Keratinocyte (primary cell): ENCODE measurements around the gene RANBP10. TPM values are rescaled to one million over a fixed set of nuclear protein-coding genes. Genes with fewer than 3 reads are reported as not detected.

Experiments used
- DNase-seq: peaks from one replicate; pipeline ENCODE4 v3.0.0-alpha.2; 2011; ENCODE audit warnings: low read depth, missing footprints, low spot score
- FAIRE-seq: peaks from 2 replicates; lab custom pipeline; 2011; peaks lifted over from hg19 to GRCh38; lab: Jason Lieb, UNC
- H2AFZ ChIP-seq: 2 replicates; pipeline ENCODE4 v1.6.0; 2012; ENCODE audit warnings: low read length, control low read depth, inconsistent platforms; ENCODE audit not compliant: control insufficient read depth
- H3K27ac ChIP-seq: 2 replicates; pipeline ENCODE4 v1.5.1; 2011; ENCODE audit warnings: low read length; ENCODE audit not compliant: control insufficient read depth, insufficient read depth
- H3K27me3 ChIP-seq: 3 replicates; pipeline ENCODE4 v1.6.0; 2011; ENCODE audit warnings: low read length; ENCODE audit not compliant: control insufficient read depth, insufficient read depth; ENCODE audit errors: extremely low read depth
- H3K36me3 ChIP-seq, 2 experiments: 2 replicates in 1 of 2; 3 replicates in 1 of 2; pipeline ENCODE4 v1.5.1; 2011; ENCODE audit warnings: low read length in 2 of 2, mild to moderate bottlenecking in 1 of 2; ENCODE audit not compliant: control insufficient read depth in 2 of 2, insufficient read depth in 2 of 2; ENCODE audit errors: extremely low read depth in 1 of 2
- H3K4me1 ChIP-seq: 3 replicates; pipeline ENCODE4 v1.5.1; 2011; ENCODE audit warnings: low read length; ENCODE audit not compliant: control insufficient read depth, insufficient read depth; ENCODE audit errors: extremely low read depth
- H3K4me2 ChIP-seq: 3 replicates; pipeline ENCODE4 v1.6.0; 2011; ENCODE audit warnings: low read depth, low read length; ENCODE audit not compliant: control insufficient read depth, insufficient read depth; ENCODE audit errors: extremely low read depth
- H3K4me3 ChIP-seq, 3 experiments: fragments of 200-600 bp in 1 of 3; sonication (generic) in 1 of 3; 2 replicates in 2 of 3; 3 replicates in 1 of 3; pipeline ENCODE4 v1.5.1; 2011 to 2016; ENCODE audit warnings: low read length in 3 of 3, mild to moderate bottlenecking in 3 of 3, control low read depth in 2 of 3, inconsistent platforms in 1 of 3, low read depth in 1 of 3, mixed read lengths in 1 of 3, mixed run types in 1 of 3, moderate library complexity in 1 of 3; ENCODE audit not compliant: control insufficient read depth in 2 of 3, insufficient read depth in 2 of 3; ENCODE audit errors: extremely low read depth in 1 of 3
- H3K79me2 ChIP-seq: 2 replicates; pipeline ENCODE4 v1.6.0; 2012; ENCODE audit warnings: low read length; ENCODE audit not compliant: control insufficient read depth, insufficient read depth
- H3K9ac ChIP-seq: 3 replicates; pipeline ENCODE4 v1.6.0; 2011; ENCODE audit warnings: low read length; ENCODE audit not compliant: control insufficient read depth, insufficient read depth; ENCODE audit errors: extremely low read depth
- H3K9me1 ChIP-seq: 3 replicates; pipeline ENCODE4 v1.6.0; 2011; ENCODE audit warnings: low read length; ENCODE audit not compliant: control insufficient read depth, insufficient read depth; ENCODE audit errors: extremely low read depth
- H3K9me3 ChIP-seq: 2 replicates; pipeline ENCODE4 v1.5.1; 2012; ENCODE audit warnings: low read depth, low read length; ENCODE audit not compliant: control insufficient read depth
- H4K20me1 ChIP-seq: 3 replicates; pipeline ENCODE4 v1.6.0; 2011; ENCODE audit warnings: low read length; ENCODE audit not compliant: control insufficient read depth, insufficient read depth; ENCODE audit errors: extremely low read depth
- CTCF ChIP-seq, 3 experiments: IDR thresholded peaks in 1 of 3; conservative IDR thresholded peaks in 1 of 3; optimal IDR thresholded peaks in 1 of 3; 2 replicates in 2 of 3; 3 replicates in 1 of 3; pipeline versions ENCODE3 to v1.5.1; 2011; ENCODE audit warnings: low read length in 3 of 3, mild to moderate bottlenecking in 3 of 3, moderate library complexity in 2 of 3, control low read depth in 1 of 3, inconsistent platforms in 1 of 3; ENCODE audit not compliant: insufficient read depth in 2 of 3; ENCODE audit errors: extremely low read depth in 1 of 3
- EZH2 ChIP-seq: IDR thresholded peaks from one replicate; pipeline ENCODE4 v1.6.1; 2012; ENCODE audit warnings: inconsistent platforms, mild to moderate bottlenecking, low read length, moderate library complexity
- dilution Hi-C: fragments of 300-500 bp; cut with MboI; formaldehyde crosslinking; loops from one replicate; pipeline ENCODE4 v1.7.0; 2020; ENCODE audit warnings: low sequenced_read_pairs; ENCODE audit not compliant: extremely low pct_ligation_motif_present
- polyA plus RNA-seq, 5 experiments: library from polyadenylated mRNA; depleted of rRNA in 3 of 5; stranded (reverse) in 3 of 5; stranded (forward) in 1 of 5; unstranded in 1 of 5; fragments of >200 nt; gene quantifications; 1 replicate in 1 of 5; 2 replicates in 3 of 5; 3 replicates in 1 of 5; pipeline versions ENCODE4 v1.2.1 to v1.2.3, GENCODE V29; 2011 to 2012; ENCODE audit warnings: missing spikeins in 2 of 5, low read depth in 1 of 5, low replicate concordance in 1 of 5

The RANBP10 gene
- polyA plus RNA-seq, 1 donor (not counting 4 experiments of a cell fraction or from before 2014, with no cell fraction given): 9.5 TPM

- dilution Hi-C loops: no loop called here
- H3K36me3 ChIP-seq: peaks cover 5 to 7% of the 10 kb centered on the region in 2 experiments
- no peak overlapping the region for H3K4me3 ChIP-seq
- H3K4me1 ChIP-seq: peaks cover 5% of the 10 kb centered on the region
- no peaks in the 10 kb centered on the region for H3K9me1 ChIP-seq
- no peak overlapping the region for H3K4me2 ChIP-seq
- H3K27me3 ChIP-seq: no peaks in the 10 kb centered on the region
- H3K9ac ChIP-seq: no peak overlapping the region
- TF ChIP-seq EZH2 (no peak), CTCF (optimal IDR thresholded peaks at IDR 0.05 in 1 of 3, IDR thresholded peaks at IDR 0.05 in 1 of 3, conservative IDR thresholded peaks at IDR 0.05 in 1 of 3; ENCODE audit: extremely low read depth in 1 of 3, insufficient read depth in 2 of 3, low read length in 3 of 3) (no peak)
- DNase-seq: no peak
- no peaks in the 10 kb centered on the region for H3K9me3 ChIP-seq
- no peak for FAIRE-seq
- peaks cover 6% of the 10 kb centered on the region for H4K20me1 ChIP-seq
- no peaks in the 10 kb centered on the region for H3K79me2 ChIP-seq
- no peak overlapping the region for H3K27ac ChIP-seq
- H2AFZ ChIP-seq: no peak overlapping the region
These were observed 44.0 kb downstream of the RANBP10 start for GRCh38 chr16:67762385-67762784.

GRCh38 chr16:67761924-67762323 lies 44.4 kb downstream of the RANBP10 start:
- Histone ChIP-seq H2AFZ (no peak overlapping the region), H3K4me2 (no peak overlapping the region), H4K20me1 (peaks cover 6% of the 10 kb centered on the region), H3K4me1 (peaks cover 5% of the 10 kb centered on the region), H3K27me3 (no peaks in the 10 kb centered on the region), H3K9me1 (no peaks in the 10 kb centered on the region), H3K79me2 (no peaks in the 10 kb centered on the region), H3K9ac (no peak overlapping the region), H3K4me3 (no peak overlapping the region), H3K9me3 (no peaks in the 10 kb centered on the region), H3K36me3 (peaks cover 5 to 7% of the 10 kb centered on the region in 2 experiments), H3K27ac (no peak overlapping the region)
- FAIRE-seq (no peak), DNase-seq (no peak)
- dilution Hi-C loops: no loop called here
- no peak for TF ChIP-seq EZH2
- no peak for TF ChIP-seq CTCF (optimal IDR thresholded peaks at IDR 0.05 in 1 of 3, IDR thresholded peaks at IDR 0.05 in 1 of 3, conservative IDR thresholded peaks at IDR 0.05 in 1 of 3; ENCODE audit: extremely low read depth in 1 of 3, insufficient read depth in 2 of 3, low read length in 3 of 3)
